Liver (tissue), 9 donors: ENCODE results near the gene CCDC88C. TPM values are rescaled to one million over a fixed set of nuclear protein-coding genes. Genes with fewer than 3 reads are reported as not detected.

Experiments used
- DNase-seq: peaks from one replicate; pipeline ENCODE4 v3.0.0-alpha.2; 2017; ENCODE audit warnings: low spot score
- H3K27ac ChIP-seq, 2 donors: one replicate each; pipeline ENCODE4 v1.7.0; 2013; ENCODE audit warnings: inconsistent platforms in 2 of 2, low read length in 2 of 2, control low read depth in 1 of 2, low read depth in 1 of 2, mild to moderate bottlenecking in 1 of 2
- H3K27me3 ChIP-seq, 4 donors: one replicate each; pipeline versions ENCODE4 v1.6.1 to v1.7.0; 2013; ENCODE audit warnings: low read length in 3 of 4, inconsistent platforms in 1 of 4, mild to moderate bottlenecking in 1 of 4, moderate library complexity in 1 of 4; ENCODE audit not compliant: control insufficient read depth in 4 of 4, insufficient read depth in 4 of 4
- H3K36me3 ChIP-seq, 4 donors: one replicate each; pipeline versions ENCODE4 v1.6.1 to v1.7.0; 2013; ENCODE audit warnings: low read length in 3 of 4, mild to moderate bottlenecking in 3 of 4, low read depth in 1 of 4, moderate library complexity in 1 of 4; ENCODE audit not compliant: control insufficient read depth in 4 of 4, insufficient read depth in 3 of 4
- H3K4me1 ChIP-seq, 4 donors: one replicate each; pipeline versions ENCODE4 v1.6.1 to v1.7.0; 2013; ENCODE audit warnings: low read length in 3 of 4, mild to moderate bottlenecking in 3 of 4, moderate library complexity in 1 of 4; ENCODE audit not compliant: control insufficient read depth in 4 of 4, insufficient read depth in 4 of 4
- H3K4me3 ChIP-seq, 3 donors: one replicate each; pipeline versions ENCODE4 v1.6.1 to v1.7.0; 2013; ENCODE audit warnings: low read length in 3 of 3, control low read depth in 1 of 3, low read depth in 1 of 3, mild to moderate bottlenecking in 1 of 3
- H3K9ac ChIP-seq, 2 donors: one replicate each; pipeline ENCODE4 v1.7.0; 2013; ENCODE audit warnings: low read length in 2 of 2, mild to moderate bottlenecking in 2 of 2, moderate library complexity in 2 of 2, control low read depth in 1 of 2, low read depth in 1 of 2
- H3K9me3 ChIP-seq, 4 donors: one replicate each; pipeline versions ENCODE4 v1.6.1 to v1.7.0; 2013; ENCODE audit warnings: low read length in 3 of 4; ENCODE audit not compliant: control insufficient read depth in 4 of 4
- CTCF ChIP-seq: fragments of 150-350 bp; IDR thresholded peaks from 2 replicates; pipeline ENCODE4 v1.5.1; 2017; ENCODE audit warnings: improper control_type of control experiment, low read depth, low read length; ENCODE audit not compliant: missing input control
- EGR1 ChIP-seq, 2 donors: IDR thresholded peaks; 2 replicates each; pipeline ENCODE4 v1.6.1; 2016 to 2018; ENCODE audit warnings: antibody characterized with exemption in 2 of 2, low read depth in 2 of 2
- FOXA1 ChIP-seq: IDR thresholded peaks from 2 replicates; pipeline ENCODE4 v1.6.1; 2016; ENCODE audit warnings: antibody characterized with exemption
- GABPA ChIP-seq, 2 donors: IDR thresholded peaks in 1 of 2; conservative IDR thresholded peaks in 1 of 2; 2 replicates each; pipeline ENCODE4 v1.6.1; 2016; ENCODE audit warnings: antibody characterized with exemption in 2 of 2, mild to moderate bottlenecking in 1 of 2, moderate library complexity in 1 of 2
- HNF4A ChIP-seq, 2 donors: conservative IDR thresholded peaks; 2 replicates each; pipeline ENCODE4 v1.6.1; 2016; ENCODE audit warnings: antibody characterized with exemption in 2 of 2, mild to moderate bottlenecking in 2 of 2
- JUND ChIP-seq, 2 donors: IDR thresholded peaks; 2 replicates each; pipeline ENCODE4 v1.6.1; 2016; ENCODE audit warnings: antibody characterized with exemption in 2 of 2
- NR2F2 ChIP-seq: IDR thresholded peaks from 2 replicates; pipeline ENCODE4 v1.6.1; 2016; ENCODE audit warnings: antibody characterized with exemption
- RXRA ChIP-seq, 2 donors: IDR thresholded peaks; 2 replicates each; pipeline ENCODE4 v1.6.1; 2017 to 2018; ENCODE audit warnings: antibody characterized with exemption in 2 of 2, mild to moderate bottlenecking in 1 of 2
- TAF1 ChIP-seq: conservative IDR thresholded peaks from 2 replicates; pipeline ENCODE4 v1.6.1; 2016; ENCODE audit warnings: antibody characterized with exemption, mild to moderate bottlenecking
- YY1 ChIP-seq: IDR thresholded peaks from 2 replicates; pipeline ENCODE4 v1.6.1; 2016; ENCODE audit warnings: antibody characterized with exemption, mild to moderate bottlenecking
- ZBTB33 ChIP-seq: IDR thresholded peaks from 2 replicates; pipeline ENCODE4 v1.6.1; 2016; ENCODE audit warnings: antibody characterized with exemption
- WGBS: extraction: QIAGEN DNeasy Blood & Tissue Kit; methylation state at CpG from one replicate; pipeline ENCODE4 v1.1.7; 2013; 5-methylcytosine and 5-hydroxymethylcytosine counted together
- polyA plus RNA-seq, 2 donors: library from polyadenylated mRNA; stranded (reverse) in 1 of 2; unstranded in 1 of 2; fragments of 200-250 nt in 1 of 2; fragments of >200 nt in 1 of 2; fragmentation: Nextera tagmentation in 1 of 2; extraction: Ambion mirVana in 1 of 2; gene quantifications; one replicate each; pipeline versions ENCODE4 v1.2.1 to v1.2.3, GENCODE V29; 2013 to 2015
- total RNA-seq, 2 donors: library from RNA; depleted of rRNA; stranded (reverse); fragments of >200 nt; gene quantifications; one replicate each; pipeline ENCODE4 v1.2.3, GENCODE V29; 2014
- donor health status: healthy.
- donor health status: healthy.
- donor health status: healthy.
- donor health status: healthy.
- donor health status: healthy.

The CCDC88C gene
- total and polyA plus RNA-seq, 4 donors, result 1.3 to 10.8 (median 4.0) TPM

GRCh38 chr14:91333650-91334039, 84.0 kb downstream of the CCDC88C start:
- H3K9ac ChIP-seq, result no peak overlapping the region
- no peaks in the 10 kb centered on the region for H3K9me3 ChIP-seq
- peaks cover 0 to 15% (median 0%) of the 10 kb centered on the region in 4 donors for H3K36me3 ChIP-seq
- H3K4me1 ChIP-seq, result peaks cover 0 to 38% (median 29%) of the 10 kb centered on the region in 4 donors
- H3K27ac ChIP-seq, result no peak overlapping the region
- TF ChIP-seq YY1 (no peak), TAF1 (no peak), CTCF (no peak), ZBTB33 (no peak), GABPA (IDR thresholded peaks at IDR 0.05 in 1 of 2, conservative IDR thresholded peaks at IDR 0.05 in 1 of 2) (no peak), JUND (IDR thresholded peaks at IDR 0.05) (no peak), NR2F2 (no peak), FOXA1 (no peak), RXRA (IDR thresholded peaks at IDR 0.05) (no peak)
- WGBS, result 96% methylated on average over 3 of the region's 3 CpGs
- DNase-seq, result no peak
- H3K27me3 ChIP-seq, result no peaks in the 10 kb centered on the region
- H3K4me3 ChIP-seq, result no peak overlapping the region

GRCh38 chr14:91332986-91333649, 84.5 kb downstream of the CCDC88C start:
- Histone ChIP-seq H3K4me3 (no peak overlapping the region), H3K9ac (no peak overlapping the region), H3K36me3 (peaks cover 0 to 10% (median 0%) of the 10 kb centered on the region in 4 donors), H3K27me3 (no peaks in the 10 kb centered on the region), H3K9me3 (no peaks in the 10 kb centered on the region), H3K27ac (no peak overlapping the region), H3K4me1 (peaks cover 0 to 38% (median 29%) of the 10 kb centered on the region in 4 donors)
- no peak for DNase-seq
- TF ChIP-seq EGR1 (IDR thresholded peaks at IDR 0.05; ENCODE audit: low read depth in 2 of 2), result no peak
- TF ChIP-seq NR2F2, result no peak
- WGBS, result 81% methylated on average over 17 of the region's 17 CpGs

- H3K9me3 ChIP-seq, result no peaks in the 10 kb centered on the region
- H3K9ac ChIP-seq, result no peak overlapping the region
- H3K4me1 ChIP-seq, result peaks cover 0 to 38% (median 29%) of the 10 kb centered on the region in 4 donors
- H3K27ac ChIP-seq, result peak overlapping the region; percentile 32 to 49
- peaks cover 0 to 2% (median 0%) of the 10 kb centered on the region in 4 donors for H3K36me3 ChIP-seq
- peak overlapping the region in 1 of 3 donors; percentile 5 for H3K4me3 ChIP-seq
- peak in 1 of 2 donors; percentile 20 for TF ChIP-seq HNF4A (conservative IDR thresholded peaks at IDR 0.05)
- TF ChIP-seq EGR1 (IDR thresholded peaks at IDR 0.05; ENCODE audit: low read depth in 2 of 2), result no peak
- DNase-seq, result peak; percentile 71
- WGBS, result 24% methylated on average over 19 of the region's 19 CpGs
- no peaks in the 10 kb centered on the region for H3K27me3 ChIP-seq
Observed at GRCh38 chr14:91332171-91332985, 85.2 kb downstream of the CCDC88C start.
